Upper lobe of left lung (tissue), 6 donors: ENCODE data around the gene QRFP. TPM values are rescaled to one million over a fixed set of nuclear protein-coding genes. Genes with fewer than 3 reads are reported as not detected.

Source experiments
- ATAC-seq, 2 donors: fragments of 200-7000 bp; cut with Tn5 transposase; one replicate each; pipeline ENCODE4 v1.9.1; 2022; ENCODE audit warnings: mild to moderate bottlenecking in 2 of 2, moderate library complexity in 2 of 2; ENCODE audit not compliant: low FRiP score in 2 of 2
- DNase-seq, 2 donors: peaks; one replicate each; pipeline ENCODE4 v3.0.0-alpha.2; 2019 to 2020
- H3K27ac ChIP-seq, 4 donors: fragments of 200-600 bp; sonication (generic); one replicate each; pipeline ENCODE4 v1.5.1; 2016 to 2019
- H3K27me3 ChIP-seq, 4 donors: fragments of 200-600 bp; sonication (generic); one replicate each; pipeline ENCODE4 v1.5.1; 2017 to 2019
- H3K36me3 ChIP-seq, 4 donors: fragments of 200-600 bp; sonication (generic); one replicate each; pipeline ENCODE4 v1.5.1; 2016 to 2019
- H3K4me1 ChIP-seq, 4 donors: fragments of 200-600 bp; sonication (generic); one replicate each; pipeline ENCODE4 v1.5.1; 2018 to 2019
- H3K4me3 ChIP-seq, 4 donors: fragments of 200-600 bp; sonication (generic); one replicate each; pipeline ENCODE4 v1.5.1; 2017 to 2019; ENCODE audit warnings: mild to moderate bottlenecking in 2 of 4, moderate library complexity in 1 of 4
- H3K9me3 ChIP-seq, 4 donors: fragments of 200-600 bp; sonication (generic); one replicate each; pipeline ENCODE4 v1.5.1; 2018 to 2019
- CTCF ChIP-seq, 6 experiments: fragments of 450-650 bp in 4 of 6; fragments of 200-600 bp in 2 of 6; sonication (generic) in 2 of 6; IDR thresholded peaks; one replicate each; pipeline ENCODE4 v1.5.1; 2016 to 2019; ENCODE audit warnings: antibody characterized with exemption in 6 of 6
- EP300 ChIP-seq, 4 donors: sonication (generic); formaldehyde crosslinking; IDR thresholded peaks; one replicate each; pipeline ENCODE4 v1.5.1; 2017; ENCODE audit warnings: antibody characterized with exemption in 4 of 4, control low read depth in 2 of 4
- POLR2A ChIP-seq, 4 donors: fragments of 450-650 bp; IDR thresholded peaks; one replicate each; pipeline ENCODE4 v1.5.1; 2016 to 2017; ENCODE audit warnings: antibody characterized with exemption in 4 of 4, mild to moderate bottlenecking in 2 of 4
- POLR2AphosphoS5 ChIP-seq, 2 donors: sonication (generic); formaldehyde crosslinking; IDR thresholded peaks; one replicate each; pipeline ENCODE4 v1.5.1; 2017; ENCODE audit warnings: antibody characterized with exemption in 2 of 2
- WGBS, 2 donors: methylation state at CpG; one replicate each; pipeline ENCODE4 v1.1.5; 2017 to 2018; 5-methylcytosine and 5-hydroxymethylcytosine counted together
- total RNA-seq, 6 donors: library from RNA; depleted of rRNA in 4 of 6; stranded (reverse); fragments of >200 nt in 4 of 6; gene quantifications; one replicate each; pipeline versions ENCODE4 v1.1.0 to v1.2.1, GENCODE V29; 2016 to 2021
- donor health status: DM: no; HTN: no; CAD: no; lungs with moderate emphysema.
- donor health status: DM: no; HTN: yes; CAD: no; lungs with severe emphysema.

Gene QRFP
- total RNA-seq, 6 donors from 2014 or later, result not detected

- 92 to 94% methylated on average over 4 to 5 of the region's 5 CpGs for WGBS, 2 donors
- Histone ChIP-seq H3K27me3 (no peaks in the 10 kb centered on the region), H3K4me3 (no peak overlapping the region), H3K4me1 (no peaks in the 10 kb centered on the region), H3K27ac (no peak overlapping the region), H3K36me3 (peaks cover 15 to 75% (median 66%) of the 10 kb centered on the region in 4 donors), H3K9me3 (no peaks in the 10 kb centered on the region)
- ATAC-seq, result no peak
- no peak for DNase-seq
- TF ChIP-seq EP300 (IDR thresholded peaks at IDR 0.05) (no peak), CTCF (IDR thresholded peaks at IDR 0.05) (no peak), POLR2AphosphoS5 (IDR thresholded peaks at IDR 0.05) (no peak), POLR2A (IDR thresholded peaks at IDR 0.05) (no peak)
Observed at GRCh38 chr9:130874783-130875182, 21.8 kb downstream of the QRFP start.

- Histone ChIP-seq H3K4me3 (no peak overlapping the region), H3K36me3 (peaks cover 15 to 68% (median 59%) of the 10 kb centered on the region in 4 donors), H3K4me1 (peaks cover 0 to 5% (median 1%) of the 10 kb centered on the region in 4 donors), H3K9me3 (no peaks in the 10 kb centered on the region), H3K27ac (no peak overlapping the region), H3K27me3 (no peaks in the 10 kb centered on the region)
- DNase-seq (no peak), ATAC-seq (no peak)
- 94 to 97% methylated on average over 8 of the region's 8 CpGs for WGBS, 2 donors
- TF ChIP-seq POLR2A (IDR thresholded peaks at IDR 0.05) (no peak), EP300 (IDR thresholded peaks at IDR 0.05) (no peak), POLR2AphosphoS5 (IDR thresholded peaks at IDR 0.05) (no peak), CTCF (IDR thresholded peaks at IDR 0.05) (no peak)
Observed at GRCh38 chr9:130873966-130874365, 22.6 kb downstream of the QRFP start.

- 91 to 96% methylated on average over 11 to 15 of the region's 15 CpGs for WGBS, 2 donors
- DNase-seq, result no peak
- peaks cover 15 to 60% (median 50%) of the 10 kb centered on the region in 4 donors for H3K36me3 ChIP-seq
Observed at GRCh38 chr9:130872912-130873503, 23.6 kb downstream of the QRFP start.

GRCh38 chr9:130872508-130872907, 24.1 kb downstream of the QRFP start:
- no peak overlapping the region for H3K27ac ChIP-seq
- no peaks in the 10 kb centered on the region for H3K9me3 ChIP-seq
- 92 to 93% methylated on average over 3 to 9 of the region's 9 CpGs for WGBS, 2 donors
- DNase-seq, result no peak
- no peak overlapping the region for H3K4me3 ChIP-seq
- H3K36me3 ChIP-seq, result peaks cover 15 to 56% (median 48%) of the 10 kb centered on the region in 4 donors
- H3K27me3 ChIP-seq, result no peaks in the 10 kb centered on the region
- no peak for TF ChIP-seq POLR2AphosphoS5 (IDR thresholded peaks at IDR 0.05)
- no peak for TF ChIP-seq POLR2A (IDR thresholded peaks at IDR 0.05)
- TF ChIP-seq EP300 (IDR thresholded peaks at IDR 0.05), result no peak
- TF ChIP-seq CTCF (IDR thresholded peaks at IDR 0.05), result no peak
- H3K4me1 ChIP-seq, result peaks cover 0 to 7% (median 1%) of the 10 kb centered on the region in 4 donors
- no peak for ATAC-seq

More at GRCh38 chr9:130872912-130873503, 23.6 kb downstream of the QRFP start:
- H3K27ac ChIP-seq, result no peak overlapping the region
- no peak for ATAC-seq
- H3K4me1 ChIP-seq, result peaks cover 0 to 7% (median 1%) of the 10 kb centered on the region in 4 donors
- H3K4me3 ChIP-seq, result no peak overlapping the region
- TF ChIP-seq CTCF (IDR thresholded peaks at IDR 0.05), result no peak
- H3K27me3 ChIP-seq, result no peaks in the 10 kb centered on the region
- no peaks in the 10 kb centered on the region for H3K9me3 ChIP-seq

- TF ChIP-seq POLR2A (IDR thresholded peaks at IDR 0.05) (no peak), EP300 (IDR thresholded peaks at IDR 0.05) (no peak), CTCF (IDR thresholded peaks at IDR 0.05) (no peak), POLR2AphosphoS5 (IDR thresholded peaks at IDR 0.05) (no peak)
- H3K27me3 ChIP-seq, result no peaks in the 10 kb centered on the region
- H3K27ac ChIP-seq, result no peak overlapping the region
- no peaks in the 10 kb centered on the region for H3K9me3 ChIP-seq
- DNase-seq, result no peak
- H3K4me1 ChIP-seq, result peaks cover 0 to 7% (median 1%) of the 10 kb centered on the region in 4 donors
- WGBS, 2 donors, result 92 to 94% methylated on average over 15 of the region's 15 CpGs
- no peak for ATAC-seq
- H3K36me3 ChIP-seq, result peaks cover 15 to 55% (median 47%) of the 10 kb centered on the region in 4 donors
- no peak overlapping the region for H3K4me3 ChIP-seq
Observed at GRCh38 chr9:130872093-130872492, 24.5 kb downstream of the QRFP start.
